ENCODE data around the gene ANO2.
"Not testable (repeated sequence)": the region's sequence is repeated elsewhere in the genome, so short reads cannot be mapped to it uniquely, and the experiment has no call there.

DNA sequence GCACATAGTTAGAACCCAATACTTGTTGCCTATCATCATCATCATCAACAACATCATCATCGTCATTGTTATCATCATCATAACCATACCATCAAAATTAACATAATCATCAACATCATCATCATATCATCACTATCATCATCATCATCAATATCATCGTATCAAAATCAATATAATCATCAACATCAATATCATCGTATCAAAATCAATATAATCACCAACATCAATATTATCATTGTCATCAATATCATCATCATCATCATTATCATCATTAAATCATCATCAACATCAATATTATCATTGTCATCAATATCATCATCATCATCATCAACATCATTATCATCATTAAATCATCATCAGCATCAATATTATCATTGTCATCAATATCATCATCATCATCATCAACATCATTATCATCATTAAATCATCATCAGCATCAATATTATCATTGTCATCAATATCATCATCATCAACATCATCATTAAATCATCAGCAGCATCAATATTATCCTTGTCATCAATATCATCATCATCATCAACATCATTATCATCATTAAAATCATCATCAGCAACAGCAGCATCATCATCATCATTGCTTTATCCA lies 286.6 kb downstream of the ANO2 start:
- TF ChIP-seq, protein P1, sequence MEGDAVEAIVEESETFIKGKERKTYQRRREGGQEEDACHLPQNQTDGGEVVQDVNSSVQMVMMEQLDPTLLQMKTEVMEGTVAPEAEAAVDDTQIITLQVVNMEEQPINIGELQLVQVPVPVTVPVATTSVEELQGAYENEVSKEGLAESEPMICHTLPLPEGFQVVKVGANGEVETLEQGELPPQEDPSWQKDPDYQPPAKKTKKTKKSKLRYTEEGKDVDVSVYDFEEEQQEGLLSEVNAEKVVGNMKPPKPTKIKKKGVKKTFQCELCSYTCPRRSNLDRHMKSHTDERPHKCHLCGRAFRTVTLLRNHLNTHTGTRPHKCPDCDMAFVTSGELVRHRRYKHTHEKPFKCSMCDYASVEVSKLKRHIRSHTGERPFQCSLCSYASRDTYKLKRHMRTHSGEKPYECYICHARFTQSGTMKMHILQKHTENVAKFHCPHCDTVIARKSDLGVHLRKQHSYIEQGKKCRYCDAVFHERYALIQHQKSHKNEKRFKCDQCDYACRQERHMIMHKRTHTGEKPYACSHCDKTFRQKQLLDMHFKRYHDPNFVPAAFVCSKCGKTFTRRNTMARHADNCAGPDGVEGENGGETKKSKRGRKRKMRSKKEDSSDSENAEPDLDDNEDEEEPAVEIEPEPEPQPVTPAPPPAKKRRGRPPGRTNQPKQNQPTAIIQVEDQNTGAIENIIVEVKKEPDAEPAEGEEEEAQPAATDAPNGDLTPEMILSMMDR (IDR thresholded peaks at IDR 0.05) = not testable (repeated sequence)
- TF ChIP-seq POLR2A (IDR thresholded peaks at IDR 0.05); POLR2AphosphoS5 (IDR thresholded peaks at IDR 0.05); EP300 (IDR thresholded peaks at IDR 0.05; ENCODE audit: low read depth): not testable (repeated sequence)

Data from transverse colon (tissue), 4 donors.